HG03060 (cell line): ENCODE results near the gene P2RX7.
"Not testable (repeated sequence)": the region's sequence is repeated elsewhere in the genome, so short reads cannot be mapped to it uniquely, and the experiment has no call there.

Experiments
- ATAC-seq: cut with Tn5 transposase; IDR thresholded peaks from one replicate; pipeline ENCODE4 v1.9.1; 2021; ENCODE audit warnings: low read depth, moderate number of reproducible peaks; ENCODE audit not compliant: unreplicated experiment

P2RX7 gene

DNA sequence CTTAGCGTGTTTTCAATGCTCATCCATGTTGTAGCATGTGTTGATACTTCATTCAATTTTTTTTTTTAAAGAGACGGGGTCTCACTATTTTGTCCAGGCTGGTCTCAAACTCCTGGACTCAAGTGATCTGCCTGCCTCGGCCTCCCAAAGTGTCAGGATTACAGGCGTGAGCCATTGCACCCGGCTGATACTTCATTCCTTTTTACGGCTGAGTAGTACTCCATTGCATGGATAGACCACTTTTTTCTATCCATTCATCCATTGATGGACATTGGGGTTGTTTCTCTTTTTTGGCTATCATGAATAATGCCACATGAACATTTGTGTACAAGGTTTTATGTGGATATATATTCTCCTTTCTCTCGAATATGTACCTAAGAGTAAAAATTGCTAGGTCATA, 1.2 kb downstream of the P2RX7 start:
- no peak for ATAC-seq

DNA sequence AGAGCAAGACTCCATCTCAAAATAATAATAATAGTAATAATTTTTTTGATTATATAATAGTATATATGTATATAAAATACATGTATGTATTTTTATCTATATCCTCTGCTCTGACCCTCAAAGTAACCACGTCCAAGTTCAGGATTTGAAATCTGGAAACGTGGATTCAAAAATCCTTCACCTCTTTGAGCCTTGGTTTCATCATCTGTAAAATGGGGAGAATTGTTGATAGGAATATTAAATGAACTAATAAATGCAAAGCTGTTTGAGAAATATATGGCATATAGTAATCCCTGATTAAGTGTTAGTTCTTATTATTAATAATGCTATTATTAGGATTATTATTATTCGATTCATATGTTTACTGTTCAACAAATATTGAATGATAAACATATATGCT, 2.6 kb downstream of the P2RX7 start:
- ATAC-seq = no peak

DNA sequence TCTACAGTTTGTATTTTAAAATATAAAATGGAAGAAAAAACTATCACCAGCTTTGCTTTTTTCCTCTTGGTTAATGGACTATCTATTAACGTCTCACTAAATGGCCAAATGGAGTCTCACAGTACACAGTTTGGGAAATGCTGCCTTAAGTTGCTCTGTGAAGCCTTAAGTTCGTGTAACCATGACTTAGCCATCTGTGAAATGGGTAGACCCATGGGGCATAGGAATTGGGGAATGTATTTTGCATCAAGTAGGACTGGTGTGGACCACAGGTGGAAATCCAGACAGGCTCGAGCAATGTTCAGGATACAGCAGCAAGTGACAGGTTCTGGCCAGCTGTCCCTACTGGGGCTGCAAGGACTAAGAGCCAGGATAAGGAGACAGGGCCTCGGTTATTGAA, 4.8 kb downstream of the P2RX7 start:
- ATAC-seq = no peak

DNA sequence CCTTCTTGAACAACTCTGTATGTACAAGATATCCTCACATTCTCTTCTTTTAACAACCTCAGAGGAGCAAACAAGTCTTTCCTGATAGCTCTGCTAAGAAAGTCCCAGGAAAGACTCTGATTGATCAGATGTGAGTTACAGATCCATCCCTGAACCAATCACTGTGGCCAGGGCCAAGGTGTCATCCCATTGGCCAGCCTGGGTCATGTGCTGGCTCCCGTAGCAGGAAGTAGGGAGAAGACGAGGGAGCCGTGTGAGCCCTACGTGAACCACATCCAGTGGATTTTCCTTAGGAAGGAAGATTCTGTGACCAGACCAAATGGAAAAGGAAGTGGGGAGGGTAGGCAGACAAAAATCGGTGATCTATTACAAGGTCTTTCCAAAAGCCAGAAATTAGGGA, 5.6 kb downstream of the P2RX7 start:
- no peak for ATAC-seq

DNA sequence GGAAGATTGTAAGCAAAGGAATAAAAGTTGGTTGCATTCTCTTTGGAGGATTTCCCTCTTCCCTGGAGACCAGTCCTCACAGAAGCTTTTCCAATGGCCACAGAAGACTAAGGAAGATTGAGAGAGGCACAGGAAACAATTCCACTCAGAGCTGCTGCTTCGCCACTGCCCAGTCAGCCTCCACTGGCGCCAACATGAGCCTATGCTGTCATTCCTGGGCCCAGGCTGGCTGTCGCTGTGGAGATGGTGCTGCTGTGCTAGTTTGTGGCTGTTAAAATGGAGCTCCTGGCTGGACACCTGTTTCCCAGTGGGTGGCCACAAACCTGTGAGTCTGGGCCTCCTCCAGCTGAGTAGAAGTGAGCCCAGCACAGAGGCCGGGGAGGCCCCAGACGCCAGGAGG, 6.6 kb downstream of the P2RX7 start:
- no peak for ATAC-seq

DNA sequence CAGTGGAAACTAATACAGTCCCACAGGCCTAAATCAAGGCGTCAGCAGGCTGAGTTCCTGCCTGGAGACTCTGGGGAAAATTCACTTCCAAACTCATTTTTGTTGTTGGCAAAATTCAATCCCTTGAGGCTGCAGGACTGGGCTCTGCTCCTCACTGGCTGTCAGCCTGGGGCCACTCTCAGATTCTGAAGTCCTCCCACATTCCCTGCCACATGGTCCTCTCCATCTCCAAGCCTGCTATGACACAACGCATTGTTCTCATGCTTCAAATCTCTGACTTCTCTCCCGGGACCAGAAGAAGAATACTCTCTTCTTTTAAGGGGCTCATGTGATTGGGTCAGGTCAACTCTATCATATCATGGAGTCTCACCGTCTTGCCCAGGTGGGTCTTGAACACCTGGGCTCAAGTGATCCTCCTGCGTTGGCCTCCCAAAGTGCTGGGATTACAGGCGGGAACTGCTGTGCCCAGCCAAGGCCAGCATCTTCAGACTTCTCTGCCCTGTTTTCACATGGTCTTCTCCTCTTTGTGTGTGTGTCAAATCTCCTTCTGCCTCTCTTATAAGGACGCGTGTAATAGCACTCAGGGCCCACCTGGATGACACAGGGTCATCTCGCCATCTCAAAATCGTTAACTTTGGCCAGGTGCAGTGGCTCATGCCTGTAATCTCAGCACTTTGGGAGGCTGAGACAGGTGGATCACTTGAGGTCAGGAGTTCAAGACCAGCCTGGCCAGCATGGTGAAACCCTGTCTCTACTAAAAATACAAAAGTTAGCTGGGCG, 9.7 kb downstream of the P2RX7 start:
- no peak for ATAC-seq

DNA sequence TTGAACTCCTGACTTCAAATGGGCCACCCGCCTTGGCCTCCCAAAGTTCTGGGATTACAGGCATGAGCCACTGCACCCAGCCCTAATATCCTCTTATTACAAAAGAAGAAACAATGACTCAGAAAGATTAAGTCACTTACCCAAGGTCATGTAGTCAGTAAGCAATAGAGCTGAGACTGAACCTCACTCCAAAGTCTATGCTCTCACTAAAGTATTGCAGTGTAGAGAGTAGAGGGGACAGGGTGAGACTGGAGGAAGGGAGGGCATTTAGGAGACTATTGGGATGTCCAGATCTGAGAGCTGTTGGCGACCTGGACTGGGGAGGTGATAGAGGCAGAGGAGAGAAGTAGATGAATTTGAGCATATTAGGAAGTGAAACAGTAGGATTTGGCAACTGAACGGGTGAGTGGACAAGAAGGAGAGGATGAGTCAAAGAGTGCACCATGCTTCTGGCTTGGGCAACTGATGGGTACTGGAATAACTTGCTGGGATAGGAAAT, 11.8 kb downstream of the P2RX7 start:
- no peak for ATAC-seq

DNA sequence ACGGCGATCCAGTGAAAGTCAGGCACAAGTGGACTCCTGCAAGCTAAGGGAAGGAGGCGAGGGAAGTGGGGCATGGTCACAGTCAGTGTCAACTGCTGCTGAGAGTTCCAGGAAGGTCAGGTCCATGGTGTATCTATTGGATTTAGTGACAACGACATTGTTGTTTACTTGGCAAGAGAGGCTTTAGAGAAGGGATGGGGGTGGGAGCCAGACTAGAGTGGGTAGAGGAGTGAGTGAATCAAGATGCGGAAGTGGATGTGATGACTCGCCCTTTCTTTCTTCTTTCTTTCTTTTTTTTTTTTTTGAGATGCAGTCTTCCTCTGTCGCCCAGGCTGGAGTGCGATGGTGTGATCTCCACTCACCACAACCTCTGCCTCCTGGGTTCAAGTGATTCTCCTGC, 12.5 kb downstream of the P2RX7 start:
- no peak for ATAC-seq

DNA sequence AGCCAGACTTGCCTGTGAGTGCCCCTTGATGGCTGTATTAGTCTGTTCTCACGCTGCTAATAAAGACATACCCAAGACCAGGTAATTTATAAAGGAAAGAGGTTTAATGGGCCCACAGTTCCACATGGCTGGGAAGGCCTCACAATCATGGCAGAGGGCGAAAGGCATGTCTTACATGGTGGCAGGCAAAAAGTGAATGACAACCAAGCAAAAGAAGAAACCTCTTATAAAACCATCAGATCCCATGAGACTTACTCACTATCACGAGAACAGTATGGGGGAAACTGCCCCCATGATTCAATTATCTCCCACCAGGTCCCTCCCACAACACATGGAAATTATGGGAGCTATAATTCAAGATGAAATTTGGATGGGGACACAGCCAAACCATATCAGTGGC, 16.6 kb downstream of the P2RX7 start:
- ATAC-seq = not testable (repeated sequence)

DNA sequence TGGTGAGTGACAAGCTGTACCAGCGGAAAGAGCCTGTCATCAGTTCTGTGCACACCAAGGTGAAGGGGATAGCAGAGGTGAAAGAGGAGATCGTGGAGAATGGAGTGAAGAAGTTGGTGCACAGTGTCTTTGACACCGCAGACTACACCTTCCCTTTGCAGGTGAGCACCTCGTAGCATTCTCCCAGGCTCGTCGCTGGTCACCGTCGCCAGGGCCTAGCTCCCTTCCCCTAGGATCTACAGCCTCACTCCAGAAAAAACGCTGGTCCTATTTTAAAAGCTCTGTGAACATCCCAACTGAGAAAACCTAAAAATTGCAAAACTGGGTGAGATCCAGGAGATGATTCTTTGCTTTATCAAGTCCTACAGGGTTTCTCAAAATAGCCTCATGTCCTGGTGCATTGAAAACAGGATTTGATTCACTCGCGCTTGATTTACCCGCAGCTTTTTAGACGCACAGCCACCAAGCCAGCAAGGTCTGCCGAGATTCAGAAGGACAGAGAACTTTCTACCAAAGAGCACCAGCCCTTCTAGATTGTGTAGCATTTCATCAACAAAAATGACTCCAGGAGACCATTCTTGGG, 22.2 kb downstream of the P2RX7 start:
- no peak for ATAC-seq

DNA sequence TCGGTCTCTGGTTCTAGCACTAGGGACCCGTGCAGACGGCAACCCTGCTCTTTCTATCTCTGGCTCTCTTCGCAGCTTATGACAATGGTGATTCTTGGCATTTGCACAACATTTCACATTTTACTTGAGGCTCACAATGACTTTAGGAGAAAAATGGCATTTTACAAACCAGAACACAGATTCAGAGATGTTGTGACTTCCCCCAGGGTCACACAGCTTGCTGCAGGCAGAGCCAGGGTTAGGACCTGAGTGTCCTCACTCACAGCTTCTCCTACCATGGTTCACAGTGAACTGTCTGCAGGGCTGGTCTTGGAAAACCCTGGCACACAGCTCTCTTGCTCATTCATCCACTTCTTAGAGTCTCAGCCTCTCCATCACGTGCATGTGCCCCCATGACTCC, 23.7 kb downstream of the P2RX7 start:
- ATAC-seq = no peak

DNA sequence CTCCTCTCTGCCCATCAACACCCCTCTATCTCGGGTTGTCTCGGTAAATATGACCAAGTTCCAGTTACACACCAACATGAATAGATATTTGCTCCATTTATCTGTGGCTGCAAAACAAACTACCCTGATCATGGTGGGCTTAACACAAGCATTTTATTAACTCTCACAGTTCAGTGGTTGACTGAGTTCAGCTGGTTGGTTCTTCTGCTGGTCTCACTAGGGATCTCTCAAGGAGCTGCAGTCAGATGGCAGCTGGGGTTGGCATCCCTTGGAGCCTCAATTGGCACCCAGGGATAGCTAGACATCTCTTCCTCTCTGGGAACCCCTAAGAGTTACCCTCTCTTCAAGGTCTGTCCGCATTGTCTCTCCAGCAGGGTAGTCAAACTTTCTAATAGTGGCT, 25.4 kb downstream of the P2RX7 start:
- no peak for ATAC-seq

DNA sequence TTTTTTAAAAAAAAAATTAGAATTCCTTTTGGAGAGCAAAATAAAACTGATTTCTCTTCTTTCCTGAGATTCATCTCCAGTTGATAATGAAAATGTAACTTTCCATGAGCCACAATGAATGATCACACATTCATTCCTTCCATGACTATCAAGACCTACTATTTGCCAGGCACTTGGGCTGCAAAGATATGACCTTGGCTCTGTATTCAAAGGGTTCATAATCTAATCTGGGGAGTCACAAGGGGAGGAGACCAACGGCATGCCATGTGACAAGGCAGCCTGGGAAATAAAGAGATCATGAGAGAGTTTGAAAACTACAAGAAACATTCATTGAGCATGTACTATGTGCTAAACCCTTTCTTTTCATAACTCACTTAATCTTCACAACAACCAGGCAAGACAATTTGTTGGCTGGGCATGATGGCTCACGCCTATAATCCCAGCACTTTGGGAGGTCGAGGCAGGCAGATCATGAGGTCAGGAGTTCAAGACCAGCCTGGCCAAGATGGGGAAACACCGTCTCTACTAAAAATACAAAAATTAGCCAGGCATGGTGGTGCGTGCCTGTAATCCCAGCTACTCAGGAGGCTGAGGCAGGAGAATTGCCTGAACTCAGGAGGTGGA, 26.2 kb downstream of the P2RX7 start:
- not testable (repeated sequence) for ATAC-seq

DNA sequence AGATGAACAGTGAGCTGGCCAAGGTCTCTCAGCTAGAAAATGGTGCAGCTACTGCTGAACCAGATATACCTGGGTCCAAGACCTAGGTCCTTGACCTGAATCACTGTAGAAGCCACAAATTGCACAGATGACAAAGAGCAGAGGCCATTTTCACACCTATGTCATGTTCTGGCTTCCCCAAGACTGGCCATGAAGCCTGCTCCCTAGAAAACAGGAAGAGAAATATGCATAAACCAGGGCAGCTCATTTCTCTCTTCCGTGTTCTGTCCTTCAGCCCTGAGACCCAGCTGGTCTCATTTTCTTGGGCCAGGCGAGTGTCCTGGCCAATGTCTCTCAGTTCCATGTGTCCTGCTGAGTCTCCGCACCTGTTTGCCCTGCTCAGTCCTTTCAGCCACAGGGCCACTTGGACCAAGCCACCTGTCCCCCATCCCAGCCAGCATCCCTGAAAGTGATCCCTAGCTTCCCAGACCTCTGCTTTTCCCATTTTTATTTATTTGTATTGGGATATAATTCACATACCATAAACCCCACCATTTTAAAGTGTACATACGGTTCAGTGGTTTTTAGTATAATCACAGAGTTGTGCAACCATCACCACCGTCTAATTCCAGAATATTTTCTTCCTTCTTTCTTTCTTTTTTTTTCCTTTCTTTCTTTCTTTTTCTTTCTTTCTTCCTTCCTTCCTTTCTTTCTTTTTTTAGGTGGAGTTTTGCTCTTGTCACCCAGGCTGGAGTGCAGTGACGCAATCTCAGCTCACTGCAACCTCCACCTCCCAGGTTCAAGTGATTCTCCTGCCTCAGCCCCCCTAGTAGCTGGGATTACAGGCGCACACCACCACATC, 27.0 kb downstream of the P2RX7 start:
- ATAC-seq = no peak

DNA sequence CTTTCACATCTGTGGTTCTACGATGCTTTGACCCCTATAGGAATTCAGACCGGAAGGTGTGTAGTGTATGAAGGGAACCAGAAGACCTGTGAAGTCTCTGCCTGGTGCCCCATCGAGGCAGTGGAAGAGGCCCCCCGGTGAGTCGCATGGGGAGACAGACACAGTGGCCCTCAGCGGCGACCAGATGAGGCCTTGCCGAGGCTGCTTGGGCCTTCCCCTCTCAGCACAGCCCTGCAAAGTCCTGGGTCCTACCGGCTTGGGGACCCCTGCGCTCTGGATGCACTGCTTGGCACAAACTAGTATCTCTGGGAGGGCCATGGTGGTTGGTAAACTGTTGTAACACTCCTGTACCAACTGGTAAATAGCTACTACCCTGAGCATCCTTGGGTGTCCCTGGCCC, 29.7 kb downstream of the P2RX7 start:
- no peak for ATAC-seq

DNA sequence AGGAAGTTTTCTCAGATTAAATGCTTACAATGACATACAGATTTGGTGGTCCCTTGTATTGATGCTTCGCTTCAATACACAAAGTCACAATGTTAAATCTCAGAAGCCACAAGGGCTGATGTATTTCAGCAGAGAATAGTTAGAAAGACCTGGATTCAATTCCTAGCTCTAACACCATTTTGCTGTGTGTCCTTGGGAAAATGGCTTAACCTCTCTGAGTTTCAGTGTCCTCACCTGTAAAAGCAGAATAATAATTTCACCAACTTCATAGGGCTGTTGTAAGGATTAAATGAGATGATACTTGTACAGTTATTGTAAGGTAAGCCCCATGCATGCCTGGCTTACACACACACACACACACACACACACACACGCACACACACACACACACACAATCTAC, 30.3 kb downstream of the P2RX7 start:
- no peak for ATAC-seq

DNA sequence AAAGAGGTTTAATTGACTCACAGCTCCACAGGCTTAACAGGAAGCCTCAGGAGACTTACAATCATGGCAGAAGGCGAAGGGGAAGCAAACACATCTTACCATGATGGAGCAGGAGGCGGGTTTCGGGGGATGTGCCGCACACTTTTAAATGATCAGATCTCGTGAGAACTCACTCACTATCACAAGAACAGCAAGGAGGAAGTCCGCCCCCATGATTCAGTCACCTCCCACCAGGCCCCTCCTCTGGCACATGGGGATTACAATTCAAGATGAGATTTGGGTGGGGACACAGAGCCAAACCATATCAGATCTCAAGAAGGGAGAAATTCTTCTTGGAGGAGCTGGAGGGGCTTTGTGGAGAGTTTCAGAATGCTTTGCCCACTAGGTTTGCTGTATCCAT, 32.2 kb downstream of the P2RX7 start:
- not testable (repeated sequence) for ATAC-seq

DNA sequence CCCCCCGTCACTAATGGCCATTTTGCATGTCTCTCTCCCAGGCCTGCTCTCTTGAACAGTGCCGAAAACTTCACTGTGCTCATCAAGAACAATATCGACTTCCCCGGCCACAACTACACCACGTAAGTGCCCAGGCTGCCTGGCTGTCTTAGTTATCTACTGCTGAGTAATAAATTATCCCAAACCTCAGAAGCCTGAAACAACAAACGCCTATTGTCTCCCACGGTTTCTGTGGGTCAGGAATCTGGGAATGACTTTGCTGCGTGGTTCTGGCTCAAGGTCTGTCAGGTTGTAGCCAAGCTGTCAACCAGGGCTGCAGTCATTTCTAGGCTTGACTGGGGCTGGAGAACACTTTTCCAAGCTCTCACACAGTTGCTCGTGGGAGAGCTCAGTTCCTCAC, 32.6 kb downstream of the P2RX7 start:
- ATAC-seq = no peak

DNA sequence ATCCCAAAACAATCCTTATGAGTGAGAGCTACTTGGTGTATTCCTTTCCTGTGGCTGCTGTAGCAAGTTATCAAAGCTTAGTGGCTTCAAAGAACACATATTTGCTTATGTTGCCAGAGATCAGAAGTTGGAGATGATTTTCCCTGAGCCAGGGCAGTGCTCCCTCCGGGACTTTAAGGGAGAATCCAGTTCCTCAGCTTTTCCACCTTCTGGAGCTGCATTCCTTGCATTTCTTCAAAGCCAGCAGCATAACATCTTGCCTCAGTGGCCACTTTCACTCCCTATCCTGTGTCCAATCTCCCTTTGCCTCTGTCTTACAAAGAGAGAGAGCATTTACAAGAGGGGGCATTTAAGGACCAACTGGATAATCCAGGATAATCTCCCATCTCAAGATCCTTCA, 33.7 kb downstream of the P2RX7 start:
- ATAC-seq = no peak

DNA sequence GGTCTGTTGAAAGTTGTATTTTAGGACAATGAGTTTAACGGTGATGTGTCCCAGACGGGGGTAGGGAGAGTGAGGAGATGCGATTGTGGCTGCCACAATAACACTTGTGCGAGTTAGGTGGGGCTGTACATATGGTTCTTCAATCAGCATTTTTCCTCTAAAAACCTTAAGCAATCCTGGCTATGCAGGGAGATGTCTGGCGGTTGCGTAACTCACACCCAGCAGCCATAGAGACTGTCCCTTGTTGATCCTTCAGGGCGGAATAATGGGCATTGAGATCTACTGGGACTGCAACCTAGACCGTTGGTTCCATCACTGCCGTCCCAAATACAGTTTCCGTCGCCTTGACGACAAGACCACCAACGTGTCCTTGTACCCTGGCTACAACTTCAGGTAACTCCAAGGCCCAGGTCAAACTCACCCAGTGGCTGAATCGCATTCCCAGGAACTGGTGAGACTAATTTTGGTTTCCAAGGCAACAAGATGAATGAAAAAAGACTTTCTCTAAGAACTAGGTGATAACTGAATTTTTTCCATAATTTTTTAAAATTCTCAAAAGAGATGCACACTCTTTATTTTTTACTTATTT, 34.6 kb downstream of the P2RX7 start:
- ATAC-seq = no peak

DNA sequence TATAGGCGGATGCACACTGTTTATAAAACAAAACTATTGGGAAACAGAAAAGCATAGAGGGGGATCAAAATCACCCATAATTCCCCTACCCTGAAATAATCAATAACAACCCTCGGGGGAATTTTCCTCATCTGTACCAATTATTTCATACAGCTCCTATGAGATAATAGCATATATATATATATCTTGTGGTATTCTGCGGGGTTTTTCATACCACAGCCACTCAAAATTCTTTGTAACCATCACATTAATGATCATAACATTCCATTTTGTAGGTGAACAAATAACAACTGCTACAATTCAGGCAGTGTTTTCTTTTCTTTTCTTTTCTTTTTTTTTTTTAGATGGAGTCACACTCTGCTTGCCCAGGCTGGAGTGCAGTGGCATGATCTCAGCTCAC, 35.3 kb downstream of the P2RX7 start:
- ATAC-seq = no peak
